HepG2 (cell line): ENCODE results near the gene SCARB2. TPM values are rescaled to one million over a fixed set of nuclear protein-coding genes. Genes with fewer than 3 reads are reported as not detected.

Source experiments
- ATAC-seq: fragments of 200-7000 bp; cut with Tn5 transposase; 3 replicates; pipeline ENCODE4 v1.9.1; 2020; ENCODE audit warnings: mild to moderate bottlenecking, moderate library complexity
- BruUV-seq: library from RNA; stranded (reverse); fragments of 400-500 nt; replicated peaks from 2 replicates; lab custom pipeline; 2021; lab: Mats Ljungman, UMichigan
- CTCF ChIA-PET: fragments of 300-600 bp; formaldehyde crosslinking; extraction: SDS; loops from one replicate; lab custom pipeline; 2021; ENCODE audit warnings: low total read pairs, inconsistent platforms, low intra/inter-chr PET ratio; lab: Yijun Ruan, JAX
- POLR2A ChIA-PET: fragments of 350-600 bp; sonication (Branson Sonifier 250); formaldehyde crosslinking; loops from one replicate; lab custom pipeline; 2020; ENCODE audit warnings: antibody characterized with exemption, inconsistent platforms; lab: Yijun Ruan, JAX
- DNase-seq: peaks from one replicate; pipeline ENCODE4 v3.0.0-alpha.2; 2015; ENCODE audit warnings: low spot score
- FAIRE-seq: peaks from 3 replicates; lab custom pipeline; 2011; peaks lifted over from hg19 to GRCh38; lab: Jason Lieb, UNC
- H2AFZ ChIP-seq: one replicate; pipeline ENCODE4 v1.6.1; 2011; ENCODE audit warnings: low read length, inconsistent platforms
- H3K27ac ChIP-seq: fragments of 300-600 bp; 3 replicates; pipeline ENCODE4 v1.8.0; 2011; ENCODE audit warnings: mixed run types, mild to moderate bottlenecking, mixed read lengths, low read length, inconsistent platforms; ENCODE audit not compliant: insufficient read depth; ENCODE audit errors: extremely low read length
- H3K27me3 ChIP-seq, 2 experiments: fragments of 200-600 bp in 1 of 2; 2 replicates in 1 of 2; 3 replicates in 1 of 2; pipeline versions ENCODE4 v1.6.0 to v1.8.0; 2011; ENCODE audit warnings: low read length in 2 of 2, mild to moderate bottlenecking in 2 of 2, moderate library complexity in 2 of 2, inconsistent platforms in 1 of 2; ENCODE audit not compliant: insufficient read depth in 2 of 2, control insufficient read depth in 1 of 2
- H3K36me3 ChIP-seq, 2 experiments: fragments of 200-600 bp in 1 of 2; replicated peaks in 1 of 2; 2 replicates in 1 of 2; 3 replicates in 1 of 2; pipeline versions ENCODE4 v1.5.1 to v1.8.0; 2011; ENCODE audit warnings: low read length in 2 of 2, inconsistent platforms in 1 of 2; ENCODE audit not compliant: insufficient read depth in 2 of 2, control insufficient read depth in 1 of 2
- H3K4me1 ChIP-seq: 2 replicates; pipeline ENCODE4 v1.5.1; 2012; ENCODE audit warnings: low read length, inconsistent platforms; ENCODE audit not compliant: insufficient read depth
- H3K4me2 ChIP-seq: 2 replicates; pipeline ENCODE4 v1.6.0; 2011; ENCODE audit warnings: low read depth, low read length, inconsistent platforms
- H3K4me3 ChIP-seq, 3 experiments: fragments of 200-600 bp in 1 of 3; sonication (generic), shearing (Covaris generic) in 1 of 3; replicated peaks in 1 of 3; 2 replicates each; pipeline ENCODE4 v1.5.1; 2011 to 2016; ENCODE audit warnings: low read length in 3 of 3, inconsistent platforms in 2 of 3, low read depth in 2 of 3, mild to moderate bottlenecking in 2 of 3, control low read depth in 1 of 3, mixed read lengths in 1 of 3; ENCODE audit not compliant: insufficient read depth in 1 of 3
- H3K79me2 ChIP-seq: one replicate; pipeline ENCODE4 v1.6.1; 2011; ENCODE audit warnings: low read length, inconsistent platforms; ENCODE audit not compliant: insufficient read depth
- H3K9ac ChIP-seq: 2 replicates; pipeline ENCODE4 v1.6.0; 2011; ENCODE audit warnings: mild to moderate bottlenecking, low read depth, low read length, inconsistent platforms; ENCODE audit not compliant: insufficient read depth
- H3K9me3 ChIP-seq: 2 replicates; pipeline ENCODE4 v1.5.1; 2012; ENCODE audit warnings: mild to moderate bottlenecking, low read length
- H4K20me1 ChIP-seq: 2 replicates; pipeline ENCODE4 v1.6.0; 2011; ENCODE audit warnings: inconsistent platforms, mild to moderate bottlenecking, low read length, moderate library complexity; ENCODE audit not compliant: insufficient read depth
- THRA ChIP-seq: sonication (generic); formaldehyde crosslinking; IDR thresholded peaks from 2 replicates; pipeline ENCODE4 v1.4.0; 2020; ENCODE audit warnings: missing genetic modification reagents, borderline replicate concordance
- ZFP36 ChIP-seq: fragments of 150-350 bp; IDR thresholded peaks from 2 replicates; pipeline ENCODE4 v1.6.1; 2018; ENCODE audit warnings: borderline replicate concordance, low read length, low read depth; ENCODE audit not compliant: partially characterized antibody
- ZNF574 ChIP-seq: sonication (generic); formaldehyde crosslinking; IDR thresholded peaks from 2 replicates; pipeline ENCODE4 v1.4.0; 2020; ENCODE audit warnings: missing genetic modification reagents
- ZNF652 ChIP-seq: IDR thresholded peaks from 2 replicates; pipeline ENCODE4 v1.6.1; 2016; ENCODE audit warnings: low read depth, borderline replicate concordance
- WGBS: methylation state at CpG from one replicate; pipeline ENCODE4 v1.1.6; 2017; ENCODE audit warnings: low lambda C conversion rate; 5-methylcytosine and 5-hydroxymethylcytosine counted together
- in situ Hi-C: cut with HindIII; loops from 2 replicates; pipeline ENCODE4 v1.10.0; 2017; ENCODE audit warnings: low pct_unique_long_range_greater_than_20kb; ENCODE audit not compliant: extremely low pct_ligation_motif_present
- intact Hi-C: fragments of 100-400 bp; cut with micrococcal nuclease; formaldehyde crosslinking; loops from one replicate; pipeline ENCODE4 v1.10.0; 2022; ENCODE audit not compliant: unreplicated experiment
- polyA plus RNA-seq, 8 experiments: library from polyadenylated mRNA; depleted of rRNA in 3 of 8; stranded (reverse) in 7 of 8; unstranded in 1 of 8; fragments of >200 nt; fragmentation: Illumina TruSeq in 4 of 8; extraction: Trizol in 4 of 8; gene quantifications; 2 replicates each; pipeline versions ENCODE4 v1.2.1 to v1.2.3, GENCODE V29; 2011 to 2016; ENCODE audit warnings: low read depth in 4 of 8, missing spikeins in 1 of 8, mixed read lengths in 1 of 8; ENCODE audit not compliant: insufficient read depth in 1 of 8
- total RNA-seq, 5 experiments: library from RNA; depleted of rRNA; stranded (reverse); fragments of >200 nt; fragmentation: Illumina TruSeq; extraction: Trizol; gene quantifications; 2 replicates each; pipeline ENCODE4 v1.2.3, GENCODE V29; 2016; ENCODE audit warnings: low read depth in 1 of 5

SCARB2 gene
- total and polyA plus RNA-seq, 2 of the 13 experiments (the other 11 are each of a cell fraction or from before 2014, with no cell fraction given) = 40.6 to 43.4 TPM

- TF ChIP-seq ZNF574 (CRISPR knock-in tag) = no peak
Measured at GRCh38 chr4:76155979-76156378, 57.6 kb downstream of the SCARB2 start (continued).

- no peak for TF ChIP-seq ZFP36
- no peak for TF ChIP-seq ZNF652
- no peak for TF ChIP-seq THRA (CRISPR knock-in tag)
- no peak overlapping the region for H3K9ac ChIP-seq
- WGBS = 96% methylated on average over 2 of the region's 2 CpGs
- no peaks in the 10 kb centered on the region for H3K36me3 ChIP-seq
- ChIA-PET POLR2A (no interaction called here), CTCF (no interaction called here)
- peaks cover 10% of the 10 kb centered on the region for H3K4me1 ChIP-seq
- H3K4me2 ChIP-seq = no peak overlapping the region
- H3K27me3 ChIP-seq = no peaks in the 10 kb centered on the region; a peak in 1 of 5 replicates
- intact Hi-C loops = no loop called here
- H3K9me3 ChIP-seq = no peaks in the 10 kb centered on the region
- H2AFZ ChIP-seq = no peak overlapping the region
- in situ Hi-C loops = no loop called here
- FAIRE-seq = no peak
- no TSS peak for BruUV-seq
- no peak overlapping the region for H3K27ac ChIP-seq
- H4K20me1 ChIP-seq = no peaks in the 10 kb centered on the region
- H3K79me2 ChIP-seq = peaks cover 15% of the 10 kb centered on the region
- no peak for ATAC-seq
- DNase-seq = no peak
- H3K4me3 ChIP-seq = no peak overlapping the region
Measured at GRCh38 chr4:76153356-76153755, 60.3 kb downstream of the SCARB2 start.
